ENCODE measurements around the gene EFTUD2. TPM values are rescaled to one million over a fixed set of nuclear protein-coding genes. Genes with fewer than 3 reads are reported as not detected.

The EFTUD2 gene
- total RNA-seq, 4 donors from 2014 or later: 65.0 to 116 (median 81.3) TPM

GRCh38 chr17:44930667-44931066 is 31.4 kb upstream of the EFTUD2 start:
- TF ChIP-seq POLR2A (IDR thresholded peaks at IDR 0.05) (no peak), CTCF (IDR thresholded peaks at IDR 0.05 in 4 of 5, conservative IDR thresholded peaks at IDR 0.05 in 1 of 5) (no peak)
- Histone ChIP-seq H3K36me3 (no peaks in the 10 kb centered on the region), H3K9me3 (no peaks in the 10 kb centered on the region), H3K4me1 (peaks cover 0 to 6% of the 10 kb centered on the region in 2 donors), H3K27ac (no peak overlapping the region), H3K4me3 (no peak overlapping the region), H3K27me3 (no peaks in the 10 kb centered on the region)
- in situ Hi-C loops (cut with MboI; ENCODE audit: low sequenced_read_pairs in 4 of 4) (no loop called here), intact Hi-C loops (cut with DNase I; ENCODE audit: low total_unique reads) (no loop called here)
- DNase-seq (no peak), ATAC-seq (no peak)

- intact Hi-C loops (cut with DNase I; ENCODE audit: low total_unique reads): no loop called here
- peaks cover 0 to 6% of the 10 kb centered on the region in 2 donors for H3K4me1 ChIP-seq
- peak in 1 of 2 donors; percentile 43 for DNase-seq
- TF ChIP-seq CTCF (IDR thresholded peaks at IDR 0.05 in 4 of 5, conservative IDR thresholded peaks at IDR 0.05 in 1 of 5): no peak
- TF ChIP-seq POLR2A (IDR thresholded peaks at IDR 0.05): no peak
- H3K4me3 ChIP-seq: no peak overlapping the region
- peak in 1 of 2 donors; percentile 78 for ATAC-seq
- no peaks in the 10 kb centered on the region for H3K27me3 ChIP-seq
- H3K9me3 ChIP-seq: no peaks in the 10 kb centered on the region
- no peak overlapping the region for H3K27ac ChIP-seq
- no peaks in the 10 kb centered on the region for H3K36me3 ChIP-seq
- in situ Hi-C loops (cut with MboI; ENCODE audit: low sequenced_read_pairs in 4 of 4): loop anchor here in 3 of 4 donors (5.0 to 10.0 kb wide), 4 partner anchors 83 to 176 kb away; no protein-coding TSS in a partner anchor
Observed at GRCh38 chr17:44928950-44929720, 29.9 kb upstream of the EFTUD2 start.

- intact Hi-C loops (cut with DNase I; ENCODE audit: low total_unique reads): no loop called here
- Histone ChIP-seq H3K4me1 (peaks cover 0 to 6% of the 10 kb centered on the region in 2 donors), H3K27ac (no peak overlapping the region), H3K9me3 (no peaks in the 10 kb centered on the region), H3K4me3 (no peak overlapping the region), H3K27me3 (no peaks in the 10 kb centered on the region), H3K36me3 (no peaks in the 10 kb centered on the region)
- in situ Hi-C loops (cut with MboI; ENCODE audit: low sequenced_read_pairs in 4 of 4): loop anchor here in 3 of 4 donors (5.0 to 10.0 kb wide), 4 partner anchors 84 to 177 kb away; no protein-coding TSS in a partner anchor
- TF ChIP-seq CTCF (IDR thresholded peaks at IDR 0.05 in 4 of 5, conservative IDR thresholded peaks at IDR 0.05 in 1 of 5): no peak
- no peak for TF ChIP-seq POLR2A (IDR thresholded peaks at IDR 0.05)
- ATAC-seq (no peak), DNase-seq (no peak)
Observed at GRCh38 chr17:44928136-44928535, 28.9 kb upstream of the EFTUD2 start.

- TF ChIP-seq POLR2A (IDR thresholded peaks at IDR 0.05) (no peak), CTCF (IDR thresholded peaks at IDR 0.05 in 4 of 5, conservative IDR thresholded peaks at IDR 0.05 in 1 of 5) (no peak)
- in situ Hi-C loops (cut with MboI; ENCODE audit: low sequenced_read_pairs in 4 of 4) (loop anchor here in 3 of 4 donors (5.0 to 10.0 kb wide), 4 partner anchors 85 to 177 kb away; no protein-coding TSS in a partner anchor), intact Hi-C loops (cut with DNase I; ENCODE audit: low total_unique reads) (no loop called here)
- no peak for DNase-seq
- ATAC-seq: no peak
- H3K27ac ChIP-seq: no peak overlapping the region
- no peaks in the 10 kb centered on the region for H3K9me3 ChIP-seq
- no peaks in the 10 kb centered on the region for H3K27me3 ChIP-seq
- H3K4me1 ChIP-seq: peaks cover 0 to 6% of the 10 kb centered on the region in 2 donors
- no peak overlapping the region for H3K4me3 ChIP-seq
- H3K36me3 ChIP-seq: no peaks in the 10 kb centered on the region
Observed at GRCh38 chr17:44927696-44928095, 28.5 kb upstream of the EFTUD2 start.

Measured in gastrocnemius medialis (tissue), 4 donors.